Left lung (tissue), 10 donors: ENCODE measurements around the gene ATP5F1B. TPM values are rescaled to one million over a fixed set of nuclear protein-coding genes. Genes with fewer than 3 reads are reported as not detected.

Source experiments
- ATAC-seq: fragments of 200-7000 bp; cut with Tn5 transposase; one replicate; pipeline ENCODE4 v1.9.1; 2020; ENCODE audit warnings: moderate library complexity
- DNase-seq, 4 donors: peaks; one replicate each; pipeline ENCODE4 v3.0.0-alpha.2; 2013 to 2020
- H3K27ac ChIP-seq, 2 donors: fragments of 200-600 bp; sonication (generic) in 1 of 2; one replicate each; pipeline versions ENCODE4 v1.5.0 to v1.8.0; 2020 to 2021
- H3K27me3 ChIP-seq, 2 donors: fragments of 200-600 bp; sonication (generic) in 1 of 2; one replicate each; pipeline versions ENCODE4 v1.5.0 to v1.8.0; 2020 to 2021
- H3K36me3 ChIP-seq, 2 donors: fragments of 200-600 bp; sonication (generic) in 1 of 2; one replicate each; pipeline versions ENCODE4 v1.5.0 to v1.8.0; 2020 to 2021
- H3K4me1 ChIP-seq, 2 donors: fragments of 200-600 bp; one replicate each; pipeline ENCODE4 v1.8.0; 2021
- H3K4me3 ChIP-seq, 2 donors: fragments of 200-600 bp; sonication (generic) in 1 of 2; one replicate each; pipeline versions ENCODE4 v1.5.0 to v1.8.0; 2020 to 2021; ENCODE audit warnings: mild to moderate bottlenecking in 1 of 2
- H3K9me3 ChIP-seq, 2 donors: fragments of 200-600 bp; sonication (generic) in 1 of 2; one replicate each; pipeline versions ENCODE4 v1.5.0 to v1.8.0; 2020 to 2021
- CTCF ChIP-seq, 2 donors: fragments of 200-600 bp; sonication (generic) in 1 of 2; IDR thresholded peaks; one replicate each; pipeline versions ENCODE4 v1.5.0 to v1.8.0; 2021; ENCODE audit warnings: antibody characterized with exemption in 2 of 2
- intact Hi-C, 2 donors: fragments of 100-400 bp; cut with DNase I; formaldehyde crosslinking; loops; one replicate each; pipeline versions ENCODE4 v1.11.2 to v1.14.2; 2022
- polyA plus RNA-seq, 6 donors: library from polyadenylated mRNA; unstranded; fragments of 120-200 nt; gene quantifications; one replicate each; pipeline ENCODE4 v1.2.1, GENCODE V29; 2013; ENCODE audit not compliant: insufficient read length in 6 of 6
- total RNA-seq, 2 donors: library from RNA; stranded (reverse); fragmentation: NEBNext Ultra II Directional; extraction: Animal tissue kit (Norgen Biotek cat#: 25700); gene quantifications; one replicate each; pipeline ENCODE4 v1.2.1, GENCODE V29; 2021
- donor health status: DM: no; HTN: yes; CAD: no.
- donor health status: DM: no; HTN: no; CAD: no.

Gene ATP5F1B
- total and polyA plus RNA-seq, 8 donors, result 433 to 661 (median 593) TPM

- H3K9me3 ChIP-seq, result no peaks in the 10 kb centered on the region
- TF ChIP-seq CTCF (IDR thresholded peaks at IDR 0.05), result no peak
- intact Hi-C loops, result no loop called here
- H3K4me3 ChIP-seq, result peak overlapping the region; percentile 82 to 90
- DNase-seq, result peak in 3 of 4 donors; percentile 75 to 83 (median 76)
- peaks cover 6 to 19% of the 10 kb centered on the region in 2 donors for H3K36me3 ChIP-seq
- no peaks in the 10 kb centered on the region for H3K27me3 ChIP-seq
- peaks cover 30 to 65% of the 10 kb centered on the region in 2 donors for H3K4me1 ChIP-seq
- peak; percentile 20 for ATAC-seq
- peak overlapping the region; percentile 93 to 97 for H3K27ac ChIP-seq
Observed at GRCh38 chr12:56634242-56634836, 11.4 kb downstream of the ATP5F1B start.

GRCh38 chr12:56633468-56634241 lies 12.1 kb downstream of the ATP5F1B start:
- Histone ChIP-seq H3K9me3 (no peaks in the 10 kb centered on the region), H3K27ac (peak overlapping the region; percentile 93 to 97), H3K36me3 (peaks cover 6 to 12% of the 10 kb centered on the region in 2 donors), H3K27me3 (no peaks in the 10 kb centered on the region), H3K4me1 (peaks cover 30 to 68% of the 10 kb centered on the region in 2 donors), H3K4me3 (peak overlapping the region; percentile 82 to 90)
- intact Hi-C loops, result no loop called here
- no peak for TF ChIP-seq CTCF (IDR thresholded peaks at IDR 0.05)
- ATAC-seq (no peak), DNase-seq (no peak)

- Histone ChIP-seq H3K36me3 (peaks cover under 1 to 5% of the 10 kb centered on the region in 2 donors), H3K9me3 (no peaks in the 10 kb centered on the region), H3K4me3 (peak overlapping the region in 1 of 2 donors; percentile 27), H3K27me3 (no peaks in the 10 kb centered on the region), H3K27ac (peak overlapping the region; percentile 63 to 74), H3K4me1 (peaks cover 30 to 76% of the 10 kb centered on the region in 2 donors)
- DNase-seq (peak in 1 of 4 donors; percentile 4), ATAC-seq (no peak)
- TF ChIP-seq CTCF (IDR thresholded peaks at IDR 0.05), result no peak
- intact Hi-C loops, result no loop called here
Observed at GRCh38 chr12:56632701-56633467, 12.9 kb downstream of the ATP5F1B start.

- TF ChIP-seq CTCF (IDR thresholded peaks at IDR 0.05), result no peak
- DNase-seq (peak in 3 of 4 donors; percentile 82 to 93 (median 83)), ATAC-seq (peak; percentile 22)
- Histone ChIP-seq H3K27ac (peak overlapping the region; percentile 63 to 74), H3K27me3 (no peaks in the 10 kb centered on the region), H3K4me3 (peak overlapping the region in 1 of 2 donors; percentile 27), H3K36me3 (no peaks in the 10 kb centered on the region), H3K4me1 (peaks cover 30 to 78% of the 10 kb centered on the region in 2 donors), H3K9me3 (no peaks in the 10 kb centered on the region)
- intact Hi-C loops, result no loop called here
Observed at GRCh38 chr12:56631790-56632700, 13.7 kb downstream of the ATP5F1B start.
